HG03045 (cell line): ENCODE measurements around the gene DCUN1D3.
"Not testable (repeated sequence)": the region's sequence is repeated elsewhere in the genome, so short reads cannot be mapped to it uniquely, and the experiment has no call there.

Source experiments
- ATAC-seq: cut with Tn5 transposase; IDR thresholded peaks from one replicate; pipeline ENCODE4 v1.9.1; 2021; ENCODE audit warnings: mild to moderate bottlenecking, moderate library complexity; ENCODE audit not compliant: unreplicated experiment

DCUN1D3 gene

DNA sequence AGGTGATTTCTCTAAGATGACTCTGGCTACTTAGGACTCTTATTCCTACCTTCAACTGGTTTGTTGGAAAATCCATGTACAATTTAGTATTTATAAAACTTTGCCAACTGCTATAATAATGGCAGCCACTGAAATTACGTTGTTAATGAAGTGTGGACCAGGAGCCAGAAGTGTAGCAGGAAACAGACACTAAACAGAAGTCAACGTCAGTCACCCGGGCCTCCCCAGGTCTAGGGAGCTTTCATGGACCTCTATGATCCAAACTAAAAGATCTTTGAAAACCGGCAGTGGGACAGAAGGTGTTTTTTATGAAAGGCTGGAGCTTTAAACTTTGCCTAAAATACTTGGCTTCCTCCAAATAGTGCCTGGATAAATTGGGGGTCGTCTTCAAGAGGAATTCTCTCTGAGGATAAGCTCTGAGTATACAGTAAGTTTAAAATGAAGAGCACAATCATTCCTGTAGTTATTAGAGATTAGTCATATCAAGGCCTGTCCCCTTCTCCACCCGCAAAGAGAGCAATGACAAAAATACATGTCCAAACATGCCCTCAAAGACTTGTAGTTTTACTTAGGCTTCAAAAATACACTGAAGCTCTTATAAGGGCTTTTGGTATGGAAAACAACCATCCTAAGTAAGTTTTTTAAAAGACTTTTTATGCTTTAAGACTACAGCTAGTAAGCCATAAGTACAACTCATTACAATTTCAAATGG is 34.6 kb downstream of the DCUN1D3 start:
- peak; percentile 63 for ATAC-seq

- not testable (repeated sequence) for ATAC-seq
Measured at GRCh38 chr16:20864376-20864775, 35.8 kb downstream of the DCUN1D3 start.

GRCh38 chr16:20862162-20862960 is 37.8 kb downstream of the DCUN1D3 start:
- no peak for ATAC-seq

DNA sequence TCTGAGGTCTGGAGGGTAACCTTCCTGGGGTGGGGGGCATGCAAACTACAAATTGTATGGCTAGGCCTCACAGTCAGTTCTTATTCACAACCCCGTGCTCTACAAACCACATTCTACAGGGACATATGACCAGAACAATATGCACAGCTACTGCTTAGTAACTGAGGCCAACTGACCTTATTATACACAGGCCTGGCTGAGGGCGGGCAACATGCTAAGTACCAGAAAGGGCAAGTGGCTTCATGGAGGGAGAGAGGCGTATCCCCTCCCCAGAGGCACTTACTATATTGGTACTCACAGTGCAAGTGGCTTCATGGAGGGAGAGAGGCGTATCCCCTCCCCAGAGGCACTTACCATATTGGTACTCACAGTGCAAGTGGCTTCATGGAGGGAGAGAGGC is 39.2 kb downstream of the DCUN1D3 start:
- not testable (repeated sequence) for ATAC-seq

DNA sequence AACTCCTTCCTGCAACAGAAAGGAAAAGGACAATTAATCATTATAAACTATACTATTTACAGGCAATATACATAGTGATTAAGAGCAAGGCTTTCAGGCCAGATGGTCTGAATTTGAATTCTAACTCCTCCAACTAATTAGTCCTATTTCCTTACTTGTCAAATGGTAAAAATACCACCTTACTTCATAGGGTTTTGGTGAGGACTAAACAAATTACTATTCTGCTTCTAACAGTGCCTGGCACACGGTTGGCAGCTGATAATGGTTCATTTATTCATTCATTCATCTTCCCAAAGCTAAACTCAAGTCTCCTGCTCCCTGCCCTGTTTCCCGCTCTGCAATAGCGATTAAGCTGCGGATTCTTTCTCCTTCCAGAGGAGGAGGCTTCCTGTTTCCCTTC is 39.8 kb downstream of the DCUN1D3 start:
- ATAC-seq = no peak

DNA sequence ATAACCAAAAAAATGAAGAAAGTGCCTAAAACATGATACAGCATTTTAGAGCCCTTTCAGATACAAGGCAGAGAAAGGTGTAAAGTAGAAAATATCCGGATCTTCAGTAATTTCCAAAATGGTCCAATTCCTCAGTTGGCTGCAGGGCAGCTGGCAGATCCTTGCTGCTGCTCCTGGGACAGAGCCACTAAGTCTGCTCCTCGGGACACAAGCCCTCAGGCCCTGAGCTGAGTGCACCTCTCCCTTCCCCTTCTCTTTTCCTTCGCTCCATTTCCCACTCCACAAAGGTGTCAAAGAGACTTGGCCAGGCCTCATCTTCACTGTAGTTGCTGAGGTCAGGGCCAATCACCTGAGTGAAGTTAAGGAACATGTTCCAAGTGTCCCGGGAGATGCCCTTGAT is 40.5 kb downstream of the DCUN1D3 start:
- no peak for ATAC-seq

- no peak for ATAC-seq
Measured at GRCh38 chr16:20859229-20859628, 40.9 kb downstream of the DCUN1D3 start.

DNA sequence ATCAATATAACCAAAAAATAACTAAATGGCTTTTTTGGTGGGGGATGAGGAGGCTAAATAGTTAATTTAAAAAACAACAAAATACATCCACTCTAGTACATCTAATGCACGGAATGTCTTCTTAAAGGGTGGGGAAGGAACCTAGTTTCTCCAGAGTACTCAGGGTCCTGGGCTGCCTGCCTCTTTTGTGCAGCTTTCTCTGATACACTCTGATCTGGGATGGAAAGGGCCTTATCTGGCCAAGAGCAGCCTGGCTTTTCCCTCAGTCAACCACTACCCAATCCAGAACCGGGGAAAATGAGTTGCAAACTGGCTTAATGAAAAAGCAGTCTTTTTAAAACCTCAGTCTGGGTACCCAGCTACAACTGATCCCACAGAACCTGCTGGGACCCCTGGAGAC is 42.9 kb downstream of the DCUN1D3 start:
- ATAC-seq = no peak

DNA sequence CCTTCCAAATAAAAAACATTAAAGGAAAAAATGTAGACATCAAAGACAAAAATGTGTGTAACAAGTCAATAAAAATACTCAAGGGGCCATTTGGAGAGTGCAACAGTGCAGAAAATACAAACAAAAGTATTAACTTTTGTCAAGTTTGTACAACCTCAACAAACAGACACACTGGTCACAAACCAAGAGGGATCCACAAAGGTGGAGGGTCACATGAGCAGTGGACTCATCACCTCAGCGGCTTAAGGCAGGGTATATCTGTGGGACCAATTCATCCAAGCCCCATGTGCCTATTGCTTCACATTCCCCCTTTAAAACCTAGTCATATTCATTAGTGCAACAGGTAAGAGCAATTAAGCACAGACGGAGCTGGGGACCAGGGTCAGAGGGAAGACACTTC is 45.2 kb downstream of the DCUN1D3 start:
- no peak for ATAC-seq

DNA sequence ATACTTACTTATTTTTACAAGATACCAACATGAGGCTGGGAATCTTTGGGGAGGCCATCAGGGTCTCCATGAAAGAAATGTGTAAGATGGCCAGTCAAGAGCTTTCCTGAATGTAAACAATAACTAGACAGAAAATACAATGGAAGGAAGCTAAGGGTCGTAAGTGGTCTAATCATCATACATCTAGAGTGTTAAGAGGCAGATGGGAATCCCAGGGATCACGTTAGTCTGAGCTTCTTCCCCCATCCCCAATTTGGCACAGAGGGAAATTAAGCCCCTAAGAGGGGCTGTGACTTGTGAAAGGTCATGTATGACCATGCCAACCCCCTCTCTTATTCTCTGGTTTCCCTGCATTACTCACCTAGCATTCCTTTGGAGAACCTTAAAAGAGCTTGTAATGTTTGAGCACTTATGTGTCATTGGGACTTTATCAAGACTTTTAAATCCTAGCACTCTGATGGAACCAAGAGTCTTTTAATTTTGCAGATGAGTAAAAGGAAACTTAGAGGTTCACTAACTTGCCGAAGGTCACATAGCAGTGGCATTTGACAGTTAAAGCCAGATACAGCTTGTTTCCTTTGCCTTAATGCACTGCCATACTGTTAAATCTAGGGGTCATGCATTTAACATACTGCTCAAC is 46.1 kb downstream of the DCUN1D3 start:
- ATAC-seq = no peak

GRCh38 chr16:20853143-20853542 is 47.0 kb downstream of the DCUN1D3 start:
- no peak for ATAC-seq

DNA sequence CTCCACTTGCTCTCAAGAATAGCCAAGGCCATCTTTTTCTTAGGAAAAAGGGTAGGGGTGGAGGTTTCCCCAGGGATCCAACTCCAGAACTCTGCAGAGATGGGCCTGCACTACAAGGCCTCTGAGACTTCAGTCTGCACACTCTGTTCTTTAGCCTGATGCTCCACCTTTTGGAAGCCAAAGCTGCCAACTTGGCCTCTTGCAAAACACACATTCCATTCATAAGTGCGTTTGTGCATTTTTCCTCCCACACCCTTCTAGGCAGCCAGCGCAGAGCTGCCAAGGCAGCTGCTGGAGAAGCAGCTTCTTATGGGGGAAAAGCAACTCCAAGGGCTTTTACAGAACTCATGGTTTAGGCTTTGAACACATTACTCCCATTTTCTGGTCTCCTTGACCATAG is 48.6 kb downstream of the DCUN1D3 start:
- no peak for ATAC-seq

GRCh38 chr16:20850981-20851380 is 49.2 kb downstream of the DCUN1D3 start:
- no peak for ATAC-seq

DNA sequence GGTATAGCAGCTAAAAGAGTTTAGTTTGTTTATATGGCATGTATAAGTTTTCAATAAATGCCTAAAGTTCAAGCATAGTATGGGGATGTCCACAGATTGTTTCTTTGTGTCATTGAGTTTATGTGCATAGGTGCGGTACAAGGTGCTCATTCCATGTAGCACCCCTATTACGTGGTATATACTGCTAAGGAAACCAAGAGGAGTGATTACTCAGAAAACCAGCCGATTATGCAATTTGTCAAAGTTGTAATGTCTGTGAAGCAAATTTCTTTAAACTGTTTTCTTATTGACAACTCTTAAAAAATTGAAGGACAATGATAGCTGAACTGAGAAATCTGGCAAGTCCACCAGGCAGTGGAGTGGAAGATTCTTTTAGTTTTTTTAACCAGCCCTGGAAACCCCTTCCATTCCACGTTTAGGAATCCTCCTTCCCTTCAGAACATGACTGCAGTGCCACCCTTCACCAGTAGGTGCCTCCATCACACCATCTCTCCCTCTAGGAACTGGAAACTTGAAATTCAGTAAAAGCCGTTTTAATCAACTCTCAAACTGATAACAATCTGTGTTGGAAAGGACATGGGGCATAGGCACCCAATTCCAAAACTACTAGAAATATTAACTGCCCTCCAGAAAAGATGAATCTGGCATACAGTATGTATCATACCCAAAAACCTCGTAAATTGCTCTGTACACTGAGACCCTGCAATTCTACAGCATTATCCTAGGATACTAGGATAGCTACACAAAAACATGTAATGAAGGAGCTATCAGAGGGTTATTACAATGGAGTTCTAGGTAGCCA is 50.4 kb downstream of the DCUN1D3 start:
- no peak for ATAC-seq

- ATAC-seq = no peak
Measured at GRCh38 chr16:20847550-20847949, 52.6 kb downstream of the DCUN1D3 start.

DNA sequence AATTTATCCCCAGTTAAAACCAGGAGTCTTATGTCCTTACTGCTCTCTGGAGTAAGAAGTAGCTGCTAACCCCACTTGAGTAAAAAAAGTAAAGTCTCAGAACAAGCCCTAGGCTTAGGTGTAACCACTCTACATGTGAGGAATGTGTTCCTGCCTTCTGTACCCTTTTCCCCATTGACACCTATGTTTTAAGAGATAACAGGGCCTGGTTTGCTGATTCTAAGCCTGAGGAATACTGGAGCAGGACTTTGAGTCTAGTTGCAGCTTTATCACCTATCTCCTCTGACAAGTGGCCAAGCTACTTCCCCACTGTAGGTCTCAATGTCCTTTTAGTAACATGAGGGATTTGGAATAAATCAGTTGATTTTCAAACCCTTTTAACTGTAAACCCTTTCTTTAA is 53.6 kb downstream of the DCUN1D3 start:
- ATAC-seq = no peak

DNA sequence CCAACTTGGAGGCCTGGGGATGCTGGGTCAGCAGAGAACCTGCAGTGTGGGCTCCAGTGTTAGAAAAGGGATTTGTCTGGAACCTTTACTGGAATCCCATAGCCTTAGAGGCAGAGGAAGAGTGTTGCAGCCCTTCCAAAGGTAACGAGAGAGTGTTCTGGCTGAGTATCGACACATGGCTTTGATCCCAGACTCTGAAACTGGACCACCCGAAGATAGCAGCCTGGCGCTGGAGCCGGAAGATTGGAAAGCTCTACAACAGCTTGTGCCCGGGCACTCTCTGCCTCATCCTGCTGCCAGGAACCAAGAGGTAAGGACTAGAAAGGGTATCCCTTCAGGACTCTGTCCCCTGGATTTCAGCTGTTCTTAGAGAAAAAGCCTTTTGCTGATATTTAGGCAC is 54.1 kb downstream of the DCUN1D3 start:
- no peak for ATAC-seq

DNA sequence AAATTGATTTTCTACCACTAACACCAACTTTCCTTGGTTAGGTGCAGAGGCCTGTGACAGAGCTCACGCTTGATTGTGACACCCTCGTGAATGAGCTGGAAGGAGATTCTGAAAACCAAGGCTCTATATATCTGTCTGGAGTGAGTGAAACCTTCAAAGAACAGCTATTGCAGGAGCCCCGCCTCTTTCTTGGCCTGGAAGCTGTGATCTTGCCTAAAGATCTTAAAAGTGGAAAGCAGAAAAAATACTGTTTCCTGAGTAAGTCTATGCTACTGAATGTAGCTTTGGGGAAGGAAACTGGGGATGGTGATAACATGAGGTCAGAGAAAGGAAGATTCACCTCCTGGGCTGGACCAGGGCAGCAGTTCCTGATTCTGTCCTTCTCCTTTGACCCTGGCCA is 55.6 kb downstream of the DCUN1D3 start:
- no peak for ATAC-seq

- no peak for ATAC-seq
Measured at GRCh38 chr16:20844054-20844453, 56.1 kb downstream of the DCUN1D3 start.

GRCh38 chr16:20839504-20839903 is 60.7 kb downstream of the DCUN1D3 start:
- ATAC-seq = no peak

- ATAC-seq = no peak
Measured at GRCh38 chr16:20838240-20838639, 61.9 kb downstream of the DCUN1D3 start.
